DMS79 treated with DMSO at 0.1 percent for 48 hours (cell line): ENCODE measurements around the gene ENDOU.

Experiments used
- DNase-seq: peaks from one replicate; lab custom pipeline; 2025; lab: John Stamatoyannopoulos, UW

The ENDOU gene

GRCh38 chr12:47743311-47743860 is 18.1 kb upstream of the ENDOU start:
- DNase-seq, result no peak

DNA sequence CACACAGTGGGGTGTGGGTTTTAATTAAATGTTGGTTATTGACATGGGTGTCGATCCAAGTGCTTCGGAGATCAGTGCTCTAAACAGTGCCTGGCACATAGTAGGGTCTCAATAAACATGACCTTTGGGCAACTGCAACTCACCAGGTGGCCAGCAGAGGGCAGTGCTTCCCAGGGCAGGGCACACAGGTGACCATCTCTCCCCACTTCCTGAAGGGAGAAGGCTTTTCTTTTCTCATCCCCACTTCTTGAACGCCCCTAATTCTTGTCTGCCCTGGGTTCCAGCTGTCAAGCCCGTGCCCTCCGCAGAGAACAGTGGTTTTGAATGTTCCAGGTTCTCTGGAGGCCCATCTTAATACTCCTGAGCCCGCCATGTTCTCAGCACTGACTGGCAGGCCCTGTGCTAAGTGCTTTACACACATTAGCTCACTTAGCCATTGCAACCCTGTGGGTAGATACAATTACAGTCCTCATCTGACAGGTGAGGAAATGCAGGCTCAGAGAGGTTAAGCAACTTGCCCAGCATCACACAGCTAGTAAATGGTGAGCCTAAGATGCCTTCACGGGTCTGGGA is 17.0 kb upstream of the ENDOU start:
- DNase-seq, result no peak

GRCh38 chr12:47741340-47741703 is 16.0 kb upstream of the ENDOU start:
- DNase-seq, result peak; percentile 96

- no peak for DNase-seq
These were observed 15.5 kb upstream of the ENDOU start for GRCh38 chr12:47740606-47741339.

- no peak for DNase-seq
These were observed 14.7 kb upstream of the ENDOU start for GRCh38 chr12:47739979-47740378.

GRCh38 chr12:47739297-47739696 is 14.0 kb upstream of the ENDOU start:
- DNase-seq, result no peak

DNA sequence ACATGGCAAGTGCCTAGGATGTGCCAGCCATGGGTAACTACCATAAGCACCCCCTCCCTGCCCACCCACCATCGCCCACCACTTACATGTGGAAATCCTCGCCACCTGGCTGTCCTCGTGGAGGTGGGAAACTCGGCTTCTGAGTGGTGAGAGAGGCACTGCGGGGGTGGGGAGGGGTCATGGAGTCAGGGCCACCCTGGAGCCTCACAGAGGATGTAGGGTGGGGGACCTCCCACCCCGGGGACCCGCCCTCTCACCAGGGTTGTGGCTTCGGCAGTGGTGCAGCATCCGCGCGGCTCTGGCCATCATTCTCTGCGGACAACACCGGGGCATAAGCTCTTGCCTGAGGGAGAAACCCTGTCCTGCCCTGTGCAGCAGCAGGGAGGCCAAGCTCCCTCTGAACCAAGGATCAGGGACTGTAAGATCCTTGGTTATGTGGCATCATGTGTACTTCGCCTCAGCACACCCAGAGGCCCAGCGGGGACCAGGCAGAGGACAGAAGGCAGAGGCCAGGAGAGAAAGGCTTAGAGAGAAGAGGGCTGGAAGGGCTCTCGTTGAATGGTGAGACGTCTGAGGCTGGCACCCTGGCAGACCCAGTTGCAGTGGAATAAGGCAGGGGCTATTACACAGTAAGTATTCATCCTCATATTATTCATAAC is 12.8 kb upstream of the ENDOU start:
- no peak for DNase-seq

GRCh38 chr12:47736877-47737676 is 11.8 kb upstream of the ENDOU start:
- no peak for DNase-seq

- DNase-seq, result no peak
These were observed 10.9 kb upstream of the ENDOU start for GRCh38 chr12:47736216-47736615.

GRCh38 chr12:47735649-47736048 is 10.4 kb upstream of the ENDOU start:
- no peak for DNase-seq

DNA sequence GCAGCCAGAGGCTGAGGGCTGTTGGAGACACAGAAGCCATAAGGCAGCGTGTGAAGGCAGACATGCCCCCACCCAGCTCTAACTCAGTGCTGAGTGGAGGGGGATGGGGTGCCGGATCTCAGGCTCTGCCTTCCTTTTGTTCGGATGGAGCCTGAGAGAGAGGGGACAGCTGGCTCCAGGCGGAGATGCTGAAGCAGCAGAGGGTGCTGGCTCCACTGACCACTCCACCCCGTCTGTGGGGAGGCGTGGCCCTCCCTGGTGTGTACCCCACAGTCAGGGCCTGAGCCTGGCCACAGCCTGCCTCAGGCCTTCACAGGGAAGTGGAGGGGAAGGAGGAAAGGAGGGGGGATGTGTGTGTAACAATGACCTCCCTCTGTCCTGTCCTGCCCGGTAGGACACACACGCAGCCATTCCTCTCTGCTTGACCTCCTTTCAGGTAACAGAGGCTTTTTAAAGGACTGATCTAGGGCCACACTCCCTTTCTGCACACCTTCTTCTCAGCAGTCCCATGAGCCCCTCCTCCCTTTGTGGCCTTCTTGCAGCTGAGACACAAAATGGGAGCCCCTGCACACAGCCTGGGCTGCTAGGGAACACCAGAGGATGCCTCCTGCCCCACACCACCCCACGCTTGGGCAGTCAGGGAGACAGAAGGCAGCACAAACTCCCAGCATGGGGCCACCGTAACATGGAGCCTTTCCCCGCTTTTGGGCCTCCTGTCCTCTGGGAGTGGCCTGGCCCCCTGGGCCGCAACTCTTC is 9.6 kb upstream of the ENDOU start:
- no peak for DNase-seq

DNA sequence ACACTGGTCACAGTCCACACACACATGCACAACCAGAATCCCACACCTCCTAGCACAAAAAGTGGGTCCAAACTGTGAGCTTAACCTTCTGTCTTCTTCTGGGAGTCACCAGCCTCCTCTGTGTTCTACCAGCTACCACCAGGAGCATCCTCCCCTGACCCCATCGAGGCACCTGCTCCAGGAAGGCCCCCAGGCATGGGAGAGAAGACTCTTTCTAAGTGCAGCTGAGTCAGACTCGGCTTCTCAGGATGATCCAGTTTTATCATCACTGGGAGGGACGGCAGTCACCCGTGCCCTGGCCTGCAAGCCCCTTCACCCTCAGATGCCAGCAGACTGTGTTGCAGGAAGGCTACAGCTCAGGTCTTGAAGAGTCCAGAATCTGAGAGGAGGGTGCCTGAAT is 7.9 kb upstream of the ENDOU start:
- DNase-seq, result no peak

DNA sequence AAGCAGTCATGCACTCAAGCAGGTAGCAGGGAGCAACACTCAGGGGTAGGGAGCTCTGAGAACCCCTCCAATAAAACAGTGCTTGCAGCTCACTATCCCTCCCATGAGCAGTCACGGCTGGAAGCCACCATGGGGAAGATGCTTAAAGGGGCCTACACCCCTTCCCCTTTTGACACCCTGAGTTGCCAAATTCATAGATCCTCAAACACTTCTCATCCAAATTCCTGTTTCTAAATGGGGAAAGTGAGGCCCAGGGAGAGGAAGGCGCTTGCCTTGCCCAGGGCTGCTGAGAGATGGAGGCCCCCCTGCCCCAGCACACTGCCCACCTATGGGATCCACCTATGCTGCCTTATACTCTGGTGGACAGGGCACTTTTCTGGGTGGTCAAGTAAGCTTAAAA is 7.2 kb upstream of the ENDOU start:
- no peak for DNase-seq

- no peak for DNase-seq
These were observed 6.4 kb upstream of the ENDOU start for GRCh38 chr12:47731723-47732122.

- no peak for DNase-seq
These were observed 5.1 kb upstream of the ENDOU start for GRCh38 chr12:47730341-47730744.

DNA sequence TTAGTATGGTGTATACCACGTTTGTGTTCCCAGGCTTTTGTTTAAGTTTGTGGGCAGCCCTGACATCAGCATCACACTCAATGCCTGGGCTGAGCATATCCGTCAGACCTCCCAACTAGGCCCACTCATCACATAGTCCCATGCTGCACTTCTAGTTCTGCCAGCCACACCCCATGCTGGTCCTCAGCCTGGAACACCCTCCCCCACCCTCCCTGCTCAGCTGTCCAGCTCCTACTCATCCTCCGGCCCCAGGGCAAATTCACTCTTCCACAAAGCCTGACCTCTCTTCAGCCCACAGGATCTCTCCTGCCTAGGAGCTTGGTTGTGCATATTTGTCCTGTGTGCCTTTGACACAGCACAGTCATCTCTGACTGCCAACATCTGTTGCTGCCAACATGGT is 3.9 kb upstream of the ENDOU start:
- DNase-seq, result no peak

DNA sequence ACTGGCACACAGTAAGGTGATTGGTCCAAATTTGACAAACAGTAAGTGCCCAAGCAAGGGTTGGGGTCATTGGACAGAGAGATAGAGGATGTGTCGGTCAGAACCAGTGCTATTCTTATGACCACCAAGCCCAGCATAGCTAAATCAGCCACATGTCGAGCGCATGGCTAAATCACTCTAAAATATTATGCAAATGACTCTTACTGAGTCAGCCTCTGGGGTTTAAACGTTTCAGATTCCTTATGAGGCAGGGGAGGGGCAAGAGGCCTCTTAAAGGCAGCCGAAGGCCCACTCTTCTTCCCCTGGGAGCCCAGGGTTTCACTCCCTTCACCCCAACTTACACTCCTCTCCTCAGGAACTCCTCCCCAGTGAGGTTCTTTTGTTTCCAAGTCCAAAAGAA is 603 bp upstream of the ENDOU start:
- no peak for DNase-seq

DNA sequence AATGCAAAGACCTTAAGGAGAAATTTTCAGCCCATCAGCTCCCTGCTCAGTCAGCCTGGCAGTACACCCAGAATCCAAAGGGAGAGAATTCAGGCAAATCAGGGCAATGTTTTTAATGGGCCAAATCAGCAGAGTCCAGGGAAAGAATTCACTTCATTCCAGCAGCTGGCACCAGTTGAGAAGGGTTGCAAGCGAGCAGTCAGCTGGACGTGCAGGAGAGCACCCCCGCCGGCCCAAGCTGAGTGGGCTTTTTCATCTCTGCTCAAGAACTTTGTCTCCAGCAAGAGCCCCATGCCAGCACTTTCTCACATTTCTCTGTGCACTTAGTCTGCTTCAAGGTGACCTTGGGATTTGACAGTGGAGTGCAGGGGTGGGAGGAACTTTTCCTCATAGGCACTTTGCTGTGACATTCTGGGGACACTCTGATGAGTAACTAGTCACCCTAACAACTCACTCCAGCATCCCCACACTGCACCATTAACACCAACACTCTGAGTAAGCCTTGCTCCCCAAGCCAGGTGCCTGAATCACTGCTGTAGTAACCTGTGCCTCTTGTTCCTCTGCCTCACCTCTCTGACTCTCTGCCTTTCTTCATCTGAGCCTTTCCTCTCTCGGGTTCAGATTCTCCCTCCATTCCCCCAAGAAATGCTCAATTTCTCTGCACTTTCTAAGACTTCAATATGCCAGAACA is 2.2 kb downstream of the ENDOU start:
- DNase-seq, result no peak

DNA sequence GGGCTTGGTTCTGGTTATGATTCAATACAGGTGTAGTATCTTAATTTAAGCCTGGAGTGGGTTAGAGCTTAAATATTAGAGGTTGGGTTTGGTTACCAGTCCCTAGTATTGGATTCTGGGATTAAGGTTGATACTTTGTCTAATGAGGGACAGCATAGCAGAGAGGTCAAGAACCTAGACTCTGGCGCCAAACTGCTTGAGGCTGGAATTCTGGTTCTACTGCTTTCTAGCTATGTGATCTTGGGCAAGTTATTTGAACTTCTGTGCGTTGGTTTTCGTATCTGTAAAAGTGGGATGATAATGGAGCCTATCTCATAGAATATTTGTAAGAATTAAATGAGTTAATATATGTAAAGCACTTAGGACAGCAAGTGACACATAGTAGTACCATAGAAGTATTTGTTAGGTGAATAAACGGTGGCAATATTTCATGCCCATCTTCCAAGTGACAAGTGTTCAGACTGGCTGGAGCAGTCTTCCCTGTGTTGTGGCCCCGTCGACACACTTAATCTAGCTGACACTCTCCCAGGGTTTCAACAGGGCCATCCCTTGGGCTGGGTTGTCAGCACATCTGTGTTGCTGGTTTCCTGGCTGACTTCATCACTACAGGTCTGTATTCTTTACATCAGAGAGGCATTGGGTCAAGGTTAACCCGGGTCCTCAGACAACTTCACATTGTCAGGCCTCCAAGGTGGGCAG is 3.0 kb downstream of the ENDOU start:
- no peak for DNase-seq

GRCh38 chr12:47721431-47721973 is 3.8 kb downstream of the ENDOU start:
- no peak for DNase-seq
